Stimulated activated CD8-positive, alpha-beta memory T cell treated with anti-CD3 and anti-CD28 coated beads, Interleukin-7, amount 100 ng/mL, for 48 hours (primary cell): ENCODE data around the gene F10.
"Not testable (repeated sequence)": the region's sequence is repeated elsewhere in the genome, so short reads cannot be mapped to it uniquely, and the experiment has no call there.

Experiments used
- DNase-seq, 2 donors: peaks; one replicate each; pipeline ENCODE4 v3.0.0-alpha.2; 2020; ENCODE audit warnings: low read depth in 1 of 2; ENCODE audit errors: extremely low read depth in 1 of 2

Gene F10

GRCh38 chr13:113098162-113098732 lies 24.4 kb upstream of the F10 start:
- DNase-seq, result no peak

- no peak for DNase-seq
Measured at GRCh38 chr13:113099142-113099541, 23.5 kb upstream of the F10 start.

GRCh38 chr13:113102302-113102701 lies 20.3 kb upstream of the F10 start:
- DNase-seq, result not testable (repeated sequence)

DNA sequence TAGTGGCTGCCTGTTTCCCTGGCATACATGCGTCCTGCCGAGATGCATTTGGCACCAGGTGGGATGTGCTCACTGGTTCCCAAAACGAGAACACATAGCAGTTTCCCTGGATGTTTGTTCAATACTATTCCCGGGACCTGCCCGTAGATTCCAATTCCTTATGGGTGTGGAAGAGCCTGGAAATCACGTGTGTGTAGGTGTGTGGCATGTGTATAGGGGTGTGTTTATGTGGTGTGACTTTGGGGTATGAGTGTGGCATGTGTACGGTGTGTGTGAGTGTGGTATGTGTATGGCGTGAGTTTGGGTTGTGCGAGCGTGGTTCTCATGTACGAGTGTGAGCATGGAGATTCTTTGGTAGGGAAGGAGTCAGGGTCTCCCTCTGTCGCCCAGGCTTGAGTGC lies 19.9 kb upstream of the F10 start:
- DNase-seq, result no peak

GRCh38 chr13:113103646-113104045 lies 19.0 kb upstream of the F10 start:
- DNase-seq, result no peak

DNA sequence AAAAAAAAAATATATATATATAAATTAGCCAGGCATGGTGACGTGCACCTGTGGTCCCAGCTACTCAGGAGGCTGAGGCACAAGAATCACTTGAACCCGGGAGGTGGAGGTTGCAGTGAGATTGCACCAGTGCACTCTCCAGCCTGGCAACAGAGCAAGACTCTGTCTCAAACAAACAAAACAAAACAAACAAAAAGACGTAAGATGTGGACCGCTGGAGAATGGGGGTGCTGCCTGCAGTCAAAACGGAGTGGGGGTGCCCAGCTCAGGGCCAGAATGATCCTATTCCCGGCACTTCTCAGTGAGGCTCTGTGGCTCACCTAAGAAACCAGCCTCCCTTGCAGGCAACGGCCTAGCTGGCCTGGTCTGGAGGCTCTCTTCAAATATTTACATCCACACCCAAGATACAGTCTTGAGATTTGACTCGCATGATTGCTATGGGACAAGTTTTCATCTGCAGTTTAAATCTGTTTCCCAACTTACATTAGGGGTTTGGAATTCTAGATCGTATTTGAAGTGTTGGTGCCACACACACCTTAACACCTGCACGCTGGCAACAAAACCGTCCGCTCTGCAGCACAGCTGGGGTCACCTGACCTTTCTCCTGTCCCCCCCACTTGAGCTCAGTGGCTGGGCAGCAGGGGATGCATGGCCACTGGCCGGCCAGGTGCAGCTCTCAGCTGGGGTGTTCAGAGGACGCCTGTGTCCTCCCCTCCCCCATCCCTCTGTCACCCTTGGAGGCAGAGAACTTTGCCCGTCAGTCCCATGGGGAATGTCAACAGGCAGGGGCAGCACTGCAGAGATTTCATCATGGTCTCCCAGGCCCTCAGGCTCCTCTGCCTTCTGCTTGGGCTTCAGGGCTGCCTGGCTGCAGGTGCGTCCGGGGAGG lies 17.3 kb upstream of the F10 start, which contains the start of gene F7:
Gene F7 (plus strand): TSS at position 760 of the 889 bp plus-strand sequence. CDS start 51 bp downstream, at position 811.
- DNase-seq, result no peak

DNA sequence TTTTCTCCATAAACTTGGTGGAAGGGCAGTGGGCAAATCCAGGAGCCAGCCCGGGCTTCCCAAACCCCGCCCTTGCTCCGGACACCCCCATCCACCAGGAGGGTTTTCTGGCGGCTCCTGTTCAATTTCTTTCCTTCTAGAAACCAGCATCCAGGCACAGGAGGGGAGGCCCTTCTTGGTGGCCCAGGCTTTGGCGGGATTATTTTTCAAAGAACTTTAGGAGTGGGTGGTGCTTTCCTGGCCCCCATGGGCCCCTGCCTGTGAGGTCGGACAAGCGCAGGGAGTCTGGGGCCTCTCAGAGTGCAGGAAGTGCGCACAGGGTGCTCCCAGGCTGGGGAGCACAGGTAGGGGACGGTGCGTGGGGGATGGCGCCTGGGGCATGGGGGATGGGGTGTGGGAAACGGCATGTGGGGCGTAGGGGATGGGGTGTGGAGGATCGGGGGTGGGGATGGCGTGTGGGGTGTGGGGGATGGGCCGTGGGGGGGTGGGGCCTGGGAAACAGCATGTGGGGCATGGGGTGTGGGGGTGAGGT lies 16.6 kb upstream of the F10 start:
- no peak for DNase-seq

GRCh38 chr13:113106711-113107351 lies 15.8 kb upstream of the F10 start:
- no peak for DNase-seq

DNA sequence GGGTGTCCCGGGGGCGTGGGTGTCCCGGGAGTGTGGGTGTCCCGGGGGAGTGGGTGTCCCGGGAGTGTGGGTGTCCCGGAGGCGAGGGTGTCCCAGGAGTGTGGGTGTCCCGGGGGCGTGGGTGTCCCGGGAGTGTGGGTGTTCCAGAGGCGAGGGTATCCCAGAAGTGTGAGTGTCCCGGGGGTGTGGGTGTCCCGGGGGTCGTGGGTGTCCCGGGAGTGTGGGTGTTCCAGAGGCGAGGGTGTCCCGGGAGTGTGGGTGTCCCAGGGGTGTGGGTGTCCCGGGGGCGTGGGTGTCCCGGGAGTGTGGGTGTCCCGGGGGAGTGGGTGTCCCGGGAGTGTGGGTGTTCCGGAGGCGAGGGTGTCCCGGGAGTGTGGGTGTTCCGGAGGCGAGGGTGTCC lies 14.1 kb upstream of the F10 start:
- not testable (repeated sequence) for DNase-seq

- no peak for DNase-seq
Measured at GRCh38 chr13:113109151-113110047, 13.2 kb upstream of the F10 start.

- DNase-seq, result no peak
Measured at GRCh38 chr13:113110048-113110851, 12.3 kb upstream of the F10 start.

DNA sequence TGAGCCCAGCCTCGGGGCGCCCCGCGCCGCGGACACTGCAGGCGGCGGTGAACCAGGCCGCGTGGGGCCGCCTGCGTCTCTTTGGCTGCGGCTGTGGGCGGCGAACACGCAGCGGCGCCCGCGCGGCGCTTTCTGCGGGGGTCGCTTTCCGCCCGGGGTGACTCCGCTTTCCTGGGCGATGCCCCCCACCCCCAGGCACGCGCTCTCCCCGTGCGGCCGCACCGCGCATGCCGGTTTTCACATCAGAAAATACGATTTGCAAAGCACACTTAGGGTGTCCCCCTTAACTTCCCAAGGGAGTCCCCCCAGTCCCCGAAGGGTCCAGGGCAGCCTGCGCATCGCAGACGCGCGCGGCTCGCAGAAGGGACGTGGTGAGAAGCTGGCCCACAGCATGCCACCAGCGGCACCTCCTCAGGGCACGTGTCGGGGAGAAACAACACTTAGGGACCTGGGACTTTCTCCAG lies 11.7 kb upstream of the F10 start:
- no peak for DNase-seq

GRCh38 chr13:113111821-113112220 lies 10.8 kb upstream of the F10 start:
- not testable (repeated sequence) for DNase-seq

GRCh38 chr13:113112475-113112874 lies 10.1 kb upstream of the F10 start:
- not testable (repeated sequence) for DNase-seq

- no peak for DNase-seq
Measured at GRCh38 chr13:113112893-113113845, 9.4 kb upstream of the F10 start.

DNA sequence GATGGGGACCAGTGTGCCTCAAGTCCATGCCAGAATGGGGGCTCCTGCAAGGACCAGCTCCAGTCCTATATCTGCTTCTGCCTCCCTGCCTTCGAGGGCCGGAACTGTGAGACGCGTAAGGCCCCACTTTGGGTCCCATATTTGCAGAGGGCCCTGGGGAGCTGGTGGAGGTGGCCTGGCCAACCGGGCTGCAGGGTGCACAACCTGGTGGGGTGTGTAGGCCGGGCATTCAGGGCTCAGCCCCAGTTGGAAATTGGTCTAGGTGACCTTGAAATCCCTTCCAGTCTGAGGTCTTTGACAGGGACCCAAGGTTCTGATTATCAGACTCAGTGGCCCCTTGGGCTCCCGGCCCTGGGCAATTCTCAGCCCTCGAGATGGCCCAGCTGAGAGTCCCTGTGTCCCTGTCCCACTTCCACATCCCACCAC lies 8.7 kb upstream of the F10 start:
- no peak for DNase-seq

GRCh38 chr13:113114511-113115362 lies 7.9 kb upstream of the F10 start:
- DNase-seq, result no peak
